ENCODE measurements around the gene ARL16.

DNA sequence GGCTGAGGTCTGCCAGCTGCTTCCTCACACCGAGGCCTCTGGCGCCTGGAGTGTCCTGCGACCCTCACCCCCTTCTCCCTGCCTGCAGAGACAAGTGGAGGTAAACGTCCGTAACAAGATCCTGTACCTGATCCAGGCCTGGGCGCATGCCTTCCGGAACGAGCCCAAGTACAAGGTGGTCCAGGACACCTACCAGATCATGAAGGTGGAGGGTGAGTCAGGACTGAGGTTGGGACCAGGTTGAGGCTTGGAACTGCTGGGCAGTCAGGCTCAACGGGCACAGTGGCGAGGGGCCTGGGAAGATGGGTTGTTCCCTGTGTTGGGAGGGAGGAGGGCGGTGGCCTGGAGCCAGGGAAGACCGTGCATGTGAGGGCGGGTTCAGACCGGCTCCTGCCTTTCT, 5.0 kb upstream of the ARL16 start:
- TF ChIP-seq, protein P1, sequence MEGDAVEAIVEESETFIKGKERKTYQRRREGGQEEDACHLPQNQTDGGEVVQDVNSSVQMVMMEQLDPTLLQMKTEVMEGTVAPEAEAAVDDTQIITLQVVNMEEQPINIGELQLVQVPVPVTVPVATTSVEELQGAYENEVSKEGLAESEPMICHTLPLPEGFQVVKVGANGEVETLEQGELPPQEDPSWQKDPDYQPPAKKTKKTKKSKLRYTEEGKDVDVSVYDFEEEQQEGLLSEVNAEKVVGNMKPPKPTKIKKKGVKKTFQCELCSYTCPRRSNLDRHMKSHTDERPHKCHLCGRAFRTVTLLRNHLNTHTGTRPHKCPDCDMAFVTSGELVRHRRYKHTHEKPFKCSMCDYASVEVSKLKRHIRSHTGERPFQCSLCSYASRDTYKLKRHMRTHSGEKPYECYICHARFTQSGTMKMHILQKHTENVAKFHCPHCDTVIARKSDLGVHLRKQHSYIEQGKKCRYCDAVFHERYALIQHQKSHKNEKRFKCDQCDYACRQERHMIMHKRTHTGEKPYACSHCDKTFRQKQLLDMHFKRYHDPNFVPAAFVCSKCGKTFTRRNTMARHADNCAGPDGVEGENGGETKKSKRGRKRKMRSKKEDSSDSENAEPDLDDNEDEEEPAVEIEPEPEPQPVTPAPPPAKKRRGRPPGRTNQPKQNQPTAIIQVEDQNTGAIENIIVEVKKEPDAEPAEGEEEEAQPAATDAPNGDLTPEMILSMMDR (IDR thresholded peaks at IDR 0.05; ENCODE audit: insufficient read depth, low read length): no peak
- TF ChIP-seq SPI1 (IDR thresholded peaks at IDR 0.05; ENCODE audit: borderline replicate concordance, low read depth): no peak
- no peak for TF ChIP-seq GABPA (IDR thresholded peaks at IDR 0.05; ENCODE audit: low read depth)
- no peak for TF ChIP-seq POLR2AphosphoS5 (IDR thresholded peaks at IDR 0.05; ENCODE audit: low read depth)
- TF ChIP-seq, protein P2, sequence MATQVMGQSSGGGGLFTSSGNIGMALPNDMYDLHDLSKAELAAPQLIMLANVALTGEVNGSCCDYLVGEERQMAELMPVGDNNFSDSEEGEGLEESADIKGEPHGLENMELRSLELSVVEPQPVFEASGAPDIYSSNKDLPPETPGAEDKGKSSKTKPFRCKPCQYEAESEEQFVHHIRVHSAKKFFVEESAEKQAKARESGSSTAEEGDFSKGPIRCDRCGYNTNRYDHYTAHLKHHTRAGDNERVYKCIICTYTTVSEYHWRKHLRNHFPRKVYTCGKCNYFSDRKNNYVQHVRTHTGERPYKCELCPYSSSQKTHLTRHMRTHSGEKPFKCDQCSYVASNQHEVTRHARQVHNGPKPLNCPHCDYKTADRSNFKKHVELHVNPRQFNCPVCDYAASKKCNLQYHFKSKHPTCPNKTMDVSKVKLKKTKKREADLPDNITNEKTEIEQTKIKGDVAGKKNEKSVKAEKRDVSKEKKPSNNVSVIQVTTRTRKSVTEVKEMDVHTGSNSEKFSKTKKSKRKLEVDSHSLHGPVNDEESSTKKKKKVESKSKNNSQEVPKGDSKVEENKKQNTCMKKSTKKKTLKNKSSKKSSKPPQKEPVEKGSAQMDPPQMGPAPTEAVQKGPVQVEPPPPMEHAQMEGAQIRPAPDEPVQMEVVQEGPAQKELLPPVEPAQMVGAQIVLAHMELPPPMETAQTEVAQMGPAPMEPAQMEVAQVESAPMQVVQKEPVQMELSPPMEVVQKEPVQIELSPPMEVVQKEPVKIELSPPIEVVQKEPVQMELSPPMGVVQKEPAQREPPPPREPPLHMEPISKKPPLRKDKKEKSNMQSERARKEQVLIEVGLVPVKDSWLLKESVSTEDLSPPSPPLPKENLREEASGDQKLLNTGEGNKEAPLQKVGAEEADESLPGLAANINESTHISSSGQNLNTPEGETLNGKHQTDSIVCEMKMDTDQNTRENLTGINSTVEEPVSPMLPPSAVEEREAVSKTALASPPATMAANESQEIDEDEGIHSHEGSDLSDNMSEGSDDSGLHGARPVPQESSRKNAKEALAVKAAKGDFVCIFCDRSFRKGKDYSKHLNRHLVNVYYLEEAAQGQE (IDR thresholded peaks at IDR 0.05; ENCODE audit: insufficient replicate concordance, low read depth): no peak

Measured in HL-60 (cell line).